K562 treated with DMSO at 1 percent for 24 hours (cell line): ENCODE data around the gene HELZ2. TPM values are rescaled to one million over a fixed set of nuclear protein-coding genes. Genes with fewer than 3 reads are reported as not detected.

Experiments used
- total RNA-seq: library from RNA; unstranded; fragments of 300-600 nt; gene quantifications from 2 replicates; pipeline ENCODE4 v1.2.3, GENCODE V29; 2022; ENCODE audit warnings: low read depth; ENCODE audit not compliant: insufficient read depth

HELZ2 gene, protein sequence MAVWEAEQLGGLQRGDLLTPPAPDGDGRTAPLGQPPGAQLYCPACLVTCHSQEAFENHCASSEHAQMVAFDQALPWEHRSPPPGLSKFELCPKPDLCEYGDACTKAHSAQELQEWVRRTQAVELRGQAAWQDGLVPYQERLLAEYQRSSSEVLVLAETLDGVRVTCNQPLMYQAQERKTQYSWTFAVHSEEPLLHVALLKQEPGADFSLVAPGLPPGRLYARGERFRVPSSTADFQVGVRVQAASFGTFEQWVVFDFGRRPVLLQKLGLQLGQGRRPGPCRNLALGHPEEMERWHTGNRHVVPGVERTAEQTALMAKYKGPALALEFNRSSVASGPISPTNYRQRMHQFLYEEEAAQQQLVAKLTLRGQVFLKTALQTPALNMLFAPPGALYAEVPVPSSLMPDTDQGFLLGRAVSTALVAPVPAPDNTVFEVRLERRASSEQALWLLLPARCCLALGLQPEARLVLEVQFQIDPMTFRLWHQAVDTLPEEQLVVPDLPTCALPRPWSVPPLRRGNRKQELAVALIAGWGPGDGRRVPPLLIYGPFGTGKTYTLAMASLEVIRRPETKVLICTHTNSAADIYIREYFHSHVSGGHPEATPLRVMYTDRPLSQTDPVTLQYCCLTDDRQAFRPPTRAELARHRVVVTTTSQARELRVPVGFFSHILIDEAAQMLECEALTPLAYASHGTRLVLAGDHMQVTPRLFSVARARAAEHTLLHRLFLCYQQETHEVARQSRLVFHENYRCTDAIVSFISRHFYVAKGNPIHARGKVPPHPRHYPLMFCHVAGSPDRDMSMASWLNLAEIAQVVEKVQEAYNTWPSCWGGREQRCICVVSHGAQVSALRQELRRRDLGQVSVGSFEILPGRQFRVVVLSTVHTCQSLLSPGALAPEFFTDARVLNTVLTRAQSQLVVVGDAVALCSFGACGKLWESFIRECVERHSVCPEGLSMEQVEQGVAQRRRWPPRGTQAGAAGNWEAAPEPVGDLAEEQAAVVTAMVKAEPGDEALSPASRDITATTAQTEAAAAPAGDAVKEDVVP (N-terminal part only)
- 52.0 and 53.4 TPM in 2 replicates for total RNA-seq

DNA sequence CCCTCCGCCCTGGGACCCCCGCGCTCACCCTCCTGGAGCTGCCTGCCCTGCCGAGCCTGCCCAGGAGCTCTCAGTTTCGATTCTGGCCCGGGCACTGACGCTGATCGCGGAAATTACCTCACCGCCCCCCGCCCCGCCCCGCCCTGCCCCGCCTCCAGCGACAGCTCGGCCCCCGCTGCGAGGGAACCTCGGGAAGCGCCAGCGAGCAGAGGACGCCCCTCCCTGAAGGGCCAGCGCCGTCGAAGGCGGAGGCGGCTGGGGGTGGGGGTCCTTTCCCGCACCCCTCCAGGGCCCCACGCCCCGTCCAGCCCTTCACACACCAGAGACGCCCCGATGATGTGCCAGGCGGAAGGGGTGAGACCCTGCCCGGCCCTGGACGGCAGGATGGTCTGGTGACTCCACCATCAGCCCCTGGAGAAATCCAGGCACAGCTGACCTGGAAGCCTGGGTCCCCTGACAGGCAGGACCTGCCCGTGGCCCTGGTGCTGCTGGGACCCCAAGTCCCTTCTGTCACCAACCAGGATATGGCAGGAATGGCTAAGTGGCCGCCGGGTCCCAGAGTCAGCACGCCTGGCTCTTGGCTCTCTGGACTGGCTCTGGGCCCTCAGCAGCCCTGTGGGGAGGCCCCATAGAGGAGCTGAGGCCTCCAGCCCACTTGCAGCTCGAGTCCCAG is at the start of gene HELZ2:
TSS of gene HELZ2 (minus strand) at position 84 of the 673 bp plus-strand sequence. CDS start 1,854 bp downstream, outside the sequence.

DNA sequence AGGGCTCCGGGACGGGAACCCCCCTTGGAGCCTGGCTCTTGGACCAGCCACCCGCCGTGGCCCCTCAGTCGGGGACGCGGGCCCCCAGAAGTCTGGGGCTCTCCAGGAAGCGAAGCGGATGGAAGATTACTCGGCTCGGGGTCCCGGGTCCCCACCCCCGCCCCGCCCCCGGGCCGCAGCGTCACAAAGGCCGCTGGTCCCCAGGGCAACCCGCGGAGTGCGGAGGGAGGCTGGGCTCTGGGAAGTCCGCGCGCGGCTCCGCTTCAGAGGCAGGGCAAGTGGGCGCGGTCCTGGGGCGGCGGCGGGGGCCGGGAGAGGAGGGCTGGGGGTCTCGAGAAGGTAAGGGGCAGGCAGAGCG is 20.1 kb downstream of the HELZ2 start, which contains the start of gene FNDC11:
TSS of gene FNDC11 (plus strand) at position 227 of the 358 bp plus-strand sequence. CDS start 1,505 bp downstream, outside the sequence.

DNA sequence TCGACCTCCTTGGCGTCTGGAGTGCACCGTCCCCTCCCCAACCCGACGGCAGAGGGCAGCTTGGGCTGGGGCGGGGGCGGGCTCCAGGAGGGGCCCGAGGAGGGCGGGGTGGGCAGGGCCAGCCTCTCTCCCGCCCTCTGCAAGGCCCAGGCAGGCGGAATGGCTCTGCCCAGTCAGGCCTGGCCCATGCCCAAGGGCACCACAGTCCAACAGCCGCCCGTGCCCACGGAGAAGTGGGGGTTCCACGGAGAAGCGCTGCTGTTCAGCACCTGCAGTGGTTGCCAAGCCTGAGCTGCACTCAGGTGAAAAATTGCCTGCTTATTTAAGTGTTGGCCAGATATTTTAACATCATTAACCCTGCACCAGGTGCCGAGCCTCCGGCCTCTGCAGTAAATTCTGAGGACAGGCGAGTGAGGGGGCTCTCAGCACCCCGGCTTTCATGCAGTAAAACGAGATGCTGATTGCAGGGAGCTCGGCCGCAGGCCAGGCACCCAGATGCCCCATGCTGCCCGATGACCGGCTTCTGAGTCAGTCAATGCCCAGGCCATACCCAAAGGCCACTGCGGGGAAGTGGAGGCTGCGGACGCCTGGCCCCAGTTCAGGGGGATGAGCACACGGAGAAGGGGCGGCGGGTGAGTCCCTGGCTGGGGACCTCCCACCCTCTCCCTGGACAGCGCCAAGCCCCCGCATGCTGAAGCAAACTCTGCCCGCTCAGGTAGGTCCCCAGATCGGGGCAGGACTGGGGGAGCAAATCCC is 26.1 kb downstream of the HELZ2 start, which contains the start of gene SRMS:
TSS of gene SRMS (minus strand) at position 25 of the 756 bp plus-strand sequence. CDS start 286 bp downstream, outside the sequence.

DNA sequence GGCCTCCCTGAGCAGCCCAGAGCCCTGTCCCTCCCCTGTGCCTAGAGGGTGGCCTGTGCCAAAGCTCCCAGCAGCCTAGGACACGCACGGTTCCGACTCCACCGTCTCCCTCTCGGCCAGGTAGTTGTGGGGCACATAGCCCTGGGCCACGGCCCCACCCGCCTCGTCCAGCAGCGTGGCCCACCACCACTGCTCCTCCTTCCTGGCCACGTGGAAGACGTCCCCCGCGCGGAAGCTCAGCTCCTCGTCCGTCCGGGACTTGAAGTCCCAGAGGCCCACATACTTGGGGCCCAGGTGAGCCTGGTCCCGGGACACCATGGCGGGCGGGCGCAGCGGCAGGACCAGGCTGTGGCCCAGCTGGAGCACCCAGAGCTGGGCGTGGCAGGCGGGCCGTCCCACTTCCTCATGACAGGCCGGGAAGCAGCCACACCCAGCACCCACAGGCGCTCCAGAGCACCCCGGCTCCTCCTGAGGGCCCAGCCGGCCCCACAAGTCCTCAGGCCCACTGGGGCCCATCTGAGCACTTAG is 37.0 kb downstream of the HELZ2 start, which contains the start of gene PTK6:
TSS of gene PTK6 (minus strand) at position 380 of the 528 bp plus-strand sequence. CDS start at position 318, 62 bp downstream.

Other genes with a start within 250 kb of the HELZ2 start
- not detected in 2 replicates for gene CHRNA4, start 212.9 kb downstream of the HELZ2 start, total RNA-seq
- not detected in 2 replicates for gene KCNQ2, start 101.6 kb downstream of the HELZ2 start, total RNA-seq
- 65.5 and 86.4 TPM in 2 replicates for gene EEF1A2, start 75.2 kb downstream of the HELZ2 start, total RNA-seq
- gene PPDPF, start 53.5 kb downstream of the HELZ2 start, total RNA-seq = 270 and 283 TPM in 2 replicates
- not detected in 2 replicates for gene PTK6, start 36.9 kb downstream of the HELZ2 start, total RNA-seq
- 0.19 TPM in 1 of 2 replicates, not detected in the other for gene SRMS, start 26.5 kb downstream of the HELZ2 start, total RNA-seq
- gene FNDC11, start 20.1 kb downstream of the HELZ2 start, total RNA-seq = 0.32 and 0.94 TPM in 2 replicates
- 8.5 TPM in 2 replicates for gene GMEB2, start 52.9 kb upstream of the HELZ2 start, total RNA-seq
- gene STMN3, start 79.2 kb upstream of the HELZ2 start, total RNA-seq = 13.2 and 14.9 TPM in 2 replicates
- 8.9 and 10.5 TPM in 2 replicates for gene RTEL1, start 84.1 kb upstream of the HELZ2 start, total RNA-seq
- 2.2 and 2.4 TPM in 2 replicates for gene TNFRSF6B, start 122.4 kb upstream of the HELZ2 start, total RNA-seq
- 44.1 and 46.7 TPM in 2 replicates for gene ARFRP1, start 133.7 kb upstream of the HELZ2 start, total RNA-seq
- 19.1 and 20.8 TPM in 2 replicates for gene ZGPAT, start 133.8 kb upstream of the HELZ2 start, total RNA-seq
- gene LIME1, start 162.4 kb upstream of the HELZ2 start, total RNA-seq = 11.9 and 18.2 TPM in 2 replicates
- 68.4 and 69.6 TPM in 2 replicates for gene SLC2A4RG, start 165.5 kb upstream of the HELZ2 start, total RNA-seq